PC-9 (cell line): ENCODE measurements around the gene CAV1. TPM values are rescaled to one million over a fixed set of nuclear protein-coding genes. Genes with fewer than 3 reads are reported as not detected.

Source experiments
- BruUV-seq: library from RNA; stranded (reverse); fragments of 400-500 nt; replicated peaks from 2 replicates; lab custom pipeline; 2021; lab: Mats Ljungman, UMichigan
- CTCF ChIA-PET: fragments of 300-600 bp; sonication (Branson Sonifier 250); formaldehyde crosslinking; loops from one replicate; lab custom pipeline; 2022; ENCODE audit warnings: antibody characterized with exemption; lab: Charles Lee
- POLR2A ChIA-PET: fragments of 300-600 bp; sonication (Branson Sonifier 250); formaldehyde crosslinking; loops from one replicate; lab custom pipeline; 2022; ENCODE audit warnings: antibody characterized with exemption; ENCODE audit not compliant: unreplicated experiment; lab: Charles Lee
- DNase-seq, 2 experiments: peaks; one replicate each; pipeline versions ENCODE4 v3.0.0 to v3.0.0-alpha.2; 2015 to 2022; ENCODE audit warnings: mixed read lengths in 1 of 2
- H2AFZ ChIP-seq: fragments of 200-600 bp; sonication (generic); 2 replicates; pipeline ENCODE4 v1.8.1; 2017; ENCODE audit warnings: antibody characterized with exemption
- H3F3A ChIP-seq: fragments of 200-600 bp; sonication (generic); 2 replicates; pipeline ENCODE4 v1.8.1; 2017; ENCODE audit warnings: antibody characterized with exemption, mild to moderate bottlenecking, low read depth; ENCODE audit not compliant: insufficient read depth
- H3K27ac ChIP-seq: fragments of 200-600 bp; sonication (generic); 2 replicates; pipeline ENCODE4 v1.6.1; 2016; ENCODE audit warnings: mixed run types
- H3K27me3 ChIP-seq: fragments of 200-600 bp; sonication (generic); 2 replicates; pipeline ENCODE4 v1.6.1; 2016; ENCODE audit warnings: low read depth, mixed run types; ENCODE audit not compliant: insufficient read depth
- H3K36me3 ChIP-seq: fragments of 200-600 bp; sonication (generic); 2 replicates; pipeline ENCODE4 v1.6.1; 2016; ENCODE audit warnings: low read depth, mixed run types
- H3K4me1 ChIP-seq: fragments of 200-600 bp; sonication (generic); replicated peaks from 2 replicates; pipeline ENCODE4 v1.6.1; 2016; ENCODE audit warnings: mixed run types; ENCODE audit not compliant: insufficient read depth
- H3K4me2 ChIP-seq: fragments of 200-600 bp; sonication (generic); 2 replicates; pipeline ENCODE4 v1.6.1; 2017; ENCODE audit warnings: mixed run types
- H3K4me3 ChIP-seq: fragments of 200-600 bp; sonication (generic); 2 replicates; pipeline ENCODE4 v1.6.1; 2016; ENCODE audit warnings: mixed run types
- H3K79me2 ChIP-seq: fragments of 200-600 bp; sonication (generic); 2 replicates; pipeline ENCODE4 v1.6.1; 2017; ENCODE audit warnings: low read depth, mixed run types
- H3K9me2 ChIP-seq: fragments of 200-600 bp; sonication (generic); 2 replicates; pipeline ENCODE4 v1.8.1; 2017; ENCODE audit warnings: mild to moderate bottlenecking; ENCODE audit not compliant: insufficient read depth
- H3K9me3 ChIP-seq: fragments of 200-600 bp; sonication (generic); 2 replicates; pipeline ENCODE4 v1.8.1; 2016; ENCODE audit warnings: low read depth; ENCODE audit not compliant: insufficient read depth
- H4K20me1 ChIP-seq: fragments of 200-600 bp; sonication (generic); 2 replicates; pipeline ENCODE4 v1.8.1; 2017; ENCODE audit not compliant: insufficient read depth
- CTCF ChIP-seq: fragments of 200-600 bp; sonication (generic); conservative IDR thresholded peaks from 2 replicates; pipeline ENCODE4 v1.6.1; 2017; ENCODE audit warnings: mixed run types, antibody characterized with exemption, mild to moderate bottlenecking, moderate library complexity
- EZH2 ChIP-seq: fragments of 200-600 bp; sonication (generic); IDR thresholded peaks from 2 replicates; pipeline ENCODE4 v1.8.0; 2017; ENCODE audit warnings: antibody characterized with exemption, low read depth
- intact Hi-C: fragments of 100-400 bp; cut with micrococcal nuclease; formaldehyde crosslinking; loops from one replicate; pipeline ENCODE4 v1.10.0; 2022; ENCODE audit not compliant: unreplicated experiment
- total RNA-seq: library from RNA; stranded (reverse); gene quantifications from 2 replicates; pipeline ENCODE4 v1.2.3, GENCODE V29; 2021

CAV1 gene
- total RNA-seq, 1 experiment from 2014 or later = 1,077 TPM

- ChIA-PET CTCF (no interaction called here), POLR2A (no interaction called here)
- H3K9me3 ChIP-seq = no peaks in the 10 kb centered on the region; the same call in 1 of the 2 replicates
- H2AFZ ChIP-seq = no peak overlapping the region
- no peak overlapping the region for H3K4me3 ChIP-seq
- no peaks in the 10 kb centered on the region for H3K27me3 ChIP-seq
- no peaks in the 10 kb centered on the region for H4K20me1 ChIP-seq
- H3K27ac ChIP-seq = no peak overlapping the region
- intact Hi-C loops = no loop called here
- H3K36me3 ChIP-seq = peaks cover 63% of the 10 kb centered on the region
- no TSS peak for BruUV-seq
- no peaks in the 10 kb centered on the region for H3F3A ChIP-seq
- H3K4me1 ChIP-seq = peaks cover 6% of the 10 kb centered on the region; the same call in 1 of the 2 replicates
- peaks cover 52% of the 10 kb centered on the region for H3K79me2 ChIP-seq
- TF ChIP-seq CTCF (no peak), EZH2 (no peak)
- no peak overlapping the region for H3K4me2 ChIP-seq
- H3K9me2 ChIP-seq = no peaks in the 10 kb centered on the region
- DNase-seq = no peak
These were observed 10.0 kb downstream of the CAV1 start for GRCh38 chr7:116534790-116535189.

GRCh38 chr7:116535416-116535815 lies 10.6 kb downstream of the CAV1 start:
- no TSS peak for BruUV-seq
- no peak for DNase-seq
- TF ChIP-seq CTCF (no peak), EZH2 (no peak)
- peaks cover 46% of the 10 kb centered on the region for H3K79me2 ChIP-seq
- no peak overlapping the region for H2AFZ ChIP-seq
- intact Hi-C loops = no loop called here
- no peaks in the 10 kb centered on the region for H3K9me2 ChIP-seq
- H3K4me1 ChIP-seq = peaks cover under 1% of the 10 kb centered on the region; the same call in 1 of the 2 replicates
- no peaks in the 10 kb centered on the region for H3K27me3 ChIP-seq
- no peaks in the 10 kb centered on the region for H4K20me1 ChIP-seq
- H3K4me2 ChIP-seq = no peak overlapping the region
- H3F3A ChIP-seq = no peaks in the 10 kb centered on the region
- no peak overlapping the region for H3K4me3 ChIP-seq
- CTCF ChIA-PET = no interaction called here
- POLR2A ChIA-PET = no interaction called here
- no peaks in the 10 kb centered on the region; the same call in 1 of the 2 replicates for H3K9me3 ChIP-seq
- H3K27ac ChIP-seq = no peak overlapping the region
- H3K36me3 ChIP-seq = peaks cover 57% of the 10 kb centered on the region

- POLR2A ChIA-PET = no interaction called here
- Histone ChIP-seq H3K9me2 (no peaks in the 10 kb centered on the region), H3F3A (no peaks in the 10 kb centered on the region), H3K9me3 (no peaks in the 10 kb centered on the region; the same call in 1 of the 2 replicates), H3K27me3 (no peaks in the 10 kb centered on the region), H3K27ac (no peak overlapping the region), H3K4me1 (no peaks in the 10 kb centered on the region), H4K20me1 (no peaks in the 10 kb centered on the region), H3K36me3 (peaks cover 36% of the 10 kb centered on the region; the same call in 1 of the 2 replicates), H3K4me2 (no peak overlapping the region), H2AFZ (no peak overlapping the region), H3K79me2 (peaks cover 22% of the 10 kb centered on the region), H3K4me3 (no peak overlapping the region)
- CTCF ChIA-PET = no interaction called here
- intact Hi-C loops = no loop called here
- no TSS peak for BruUV-seq
- TF ChIP-seq EZH2 (no peak), CTCF (no peak)
- no peak for DNase-seq
These were observed 13.3 kb downstream of the CAV1 start for GRCh38 chr7:116538138-116538537.
